ENCODE measurements around the gene ALOXE3.

GRCh38 chr17:8100763-8101162 lies 17.6 kb downstream of the ALOXE3 start:
- TF ChIP-seq MAX (IDR thresholded peaks at IDR 0.05) (no peak), EP300 (IDR thresholded peaks at IDR 0.05; ENCODE audit: borderline replicate concordance) (no peak)
